ENCODE results near the gene SIMC1.
"Not testable (repeated sequence)": the region's sequence is repeated elsewhere in the genome, so short reads cannot be mapped to it uniquely, and the experiment has no call there.

SIMC1 gene

DNA sequence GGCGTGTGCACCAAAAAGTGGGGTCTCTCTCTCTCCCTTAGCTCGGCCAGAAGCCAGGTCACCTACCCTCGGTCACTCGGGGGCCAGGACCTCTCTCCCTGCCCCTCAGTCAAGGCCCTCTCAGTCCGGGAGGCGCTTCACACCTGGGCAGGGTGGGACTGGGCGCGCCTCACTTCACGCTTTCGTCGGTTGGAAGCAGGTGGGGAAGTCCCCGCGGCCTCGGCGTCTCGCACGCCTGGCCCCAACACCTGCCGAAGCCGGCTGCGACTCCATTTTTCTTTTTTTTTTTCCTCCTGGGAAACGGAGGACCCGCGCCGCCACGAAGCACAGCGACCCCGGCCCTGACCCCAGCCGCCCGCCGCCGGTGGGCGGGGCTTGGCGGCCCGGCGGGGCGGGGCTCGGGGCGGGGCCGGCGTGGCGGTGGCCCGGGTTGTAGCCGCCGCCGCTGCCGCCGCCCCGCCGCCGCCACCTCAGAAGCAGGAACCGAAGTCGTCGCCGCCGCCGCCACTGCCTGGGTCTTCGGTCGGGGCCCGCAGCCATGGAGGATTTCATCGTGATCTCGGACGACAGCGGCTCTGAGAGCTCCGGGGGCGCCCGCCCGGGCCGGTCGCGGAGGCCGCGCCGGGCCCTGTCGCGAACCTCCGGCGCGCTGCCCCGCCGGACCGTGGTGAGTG is at the start of gene SIMC1:
Gene SIMC1 (plus strand): TSS at position 454 of the 674 bp plus-strand sequence. CDS start 85 bp downstream, at position 539.
- DNase-seq (ENCODE audit: low read depth), result not testable (repeated sequence)

DNA sequence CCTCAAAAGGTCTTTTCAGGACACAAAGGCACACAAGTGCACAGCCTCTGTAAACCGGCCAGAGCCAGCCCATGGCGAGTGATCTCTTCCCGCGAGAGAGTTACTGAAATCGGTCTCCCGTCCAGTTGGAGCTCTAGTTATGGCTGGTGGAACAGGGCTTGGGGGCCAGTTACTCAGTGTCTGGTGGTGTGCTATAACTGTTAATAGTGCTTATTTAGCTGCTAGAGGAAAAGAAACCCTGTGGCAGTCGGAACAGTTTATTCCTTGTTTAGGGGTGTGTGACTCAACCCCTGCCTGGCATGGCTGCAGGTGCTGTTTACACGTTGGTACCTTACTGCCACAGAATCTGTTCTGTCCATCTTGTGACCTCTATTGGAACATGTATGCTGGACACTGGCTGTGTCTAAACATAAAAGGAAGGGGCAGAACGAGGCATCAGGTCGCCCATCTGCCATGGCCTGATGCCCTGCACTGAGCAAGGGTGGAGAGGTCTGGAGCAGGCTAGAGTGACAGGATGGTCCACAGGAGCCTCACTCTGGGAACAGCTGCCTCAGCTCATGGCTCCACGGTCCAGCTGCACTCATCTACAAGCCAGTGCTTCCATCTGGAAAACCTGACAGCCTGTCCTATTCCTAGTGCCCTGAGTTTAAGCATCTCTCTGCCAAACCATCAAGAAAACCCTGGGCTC is 49.6 kb upstream of the SIMC1 start:
- DNase-seq (ENCODE audit: low read depth), result no peak

DNA sequence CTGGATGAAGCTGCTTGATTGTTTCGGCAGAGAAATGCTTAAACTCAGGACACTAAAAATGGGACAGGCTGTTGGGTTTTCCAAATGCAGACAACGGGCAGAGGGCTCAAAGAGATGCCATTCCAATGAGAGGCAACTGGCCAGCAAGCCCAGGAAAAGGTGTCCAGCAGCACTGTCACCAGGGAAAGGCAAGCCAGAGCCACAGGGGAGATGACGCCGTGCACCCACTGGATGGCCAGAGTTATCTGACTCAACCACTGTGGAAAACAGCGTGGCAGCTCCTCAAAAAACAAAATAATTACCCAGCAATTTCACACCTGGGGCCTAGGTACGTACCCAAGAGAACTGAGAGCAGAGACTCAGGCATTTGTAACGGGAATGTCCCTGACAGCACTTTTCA is 48.4 kb upstream of the SIMC1 start:
- DNase-seq (ENCODE audit: low read depth), result no peak

DNA sequence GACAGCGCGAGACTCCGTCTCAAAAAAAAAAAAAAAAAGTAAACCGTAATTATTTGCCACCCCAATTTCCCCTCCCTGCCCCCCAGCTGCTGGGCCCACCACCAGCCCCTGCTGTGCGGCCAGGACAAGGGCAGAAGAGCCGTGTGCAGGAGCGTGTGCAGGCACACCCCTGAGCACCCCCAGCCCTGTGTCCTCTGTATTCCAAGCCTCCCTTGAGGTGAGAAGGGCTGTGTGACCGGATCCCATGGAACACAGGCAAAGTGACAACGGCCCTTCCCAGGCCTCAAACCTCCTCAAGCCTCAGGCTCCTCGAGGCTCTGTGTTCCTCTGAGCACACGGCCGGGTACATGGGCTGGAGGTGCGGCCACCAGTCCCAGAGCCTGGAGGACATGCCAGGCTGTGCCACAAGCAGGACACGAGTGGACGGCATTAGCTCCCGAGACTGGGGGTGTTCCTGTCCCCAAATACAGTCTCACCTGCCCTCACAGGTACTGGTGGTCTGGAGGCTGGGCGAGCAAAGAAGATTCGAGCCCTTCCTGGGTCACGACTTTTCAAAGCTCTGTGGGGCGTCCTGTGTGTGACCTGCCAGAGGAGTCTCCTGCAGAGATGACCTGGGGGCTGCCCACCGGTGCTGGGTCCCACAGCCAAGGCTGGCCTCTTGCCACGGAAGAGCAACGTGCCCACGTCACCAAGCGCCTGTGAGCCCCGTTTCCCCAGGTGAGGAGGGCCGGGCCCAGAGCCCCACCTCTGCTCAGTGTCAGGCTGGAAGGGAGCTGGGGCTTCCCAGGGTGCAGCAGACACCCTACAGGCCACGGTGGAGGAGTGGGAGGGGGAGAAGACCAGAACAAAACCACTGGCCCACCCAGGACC is 47.1 kb upstream of the SIMC1 start:
- DNase-seq (ENCODE audit: low read depth), result no peak

DNA sequence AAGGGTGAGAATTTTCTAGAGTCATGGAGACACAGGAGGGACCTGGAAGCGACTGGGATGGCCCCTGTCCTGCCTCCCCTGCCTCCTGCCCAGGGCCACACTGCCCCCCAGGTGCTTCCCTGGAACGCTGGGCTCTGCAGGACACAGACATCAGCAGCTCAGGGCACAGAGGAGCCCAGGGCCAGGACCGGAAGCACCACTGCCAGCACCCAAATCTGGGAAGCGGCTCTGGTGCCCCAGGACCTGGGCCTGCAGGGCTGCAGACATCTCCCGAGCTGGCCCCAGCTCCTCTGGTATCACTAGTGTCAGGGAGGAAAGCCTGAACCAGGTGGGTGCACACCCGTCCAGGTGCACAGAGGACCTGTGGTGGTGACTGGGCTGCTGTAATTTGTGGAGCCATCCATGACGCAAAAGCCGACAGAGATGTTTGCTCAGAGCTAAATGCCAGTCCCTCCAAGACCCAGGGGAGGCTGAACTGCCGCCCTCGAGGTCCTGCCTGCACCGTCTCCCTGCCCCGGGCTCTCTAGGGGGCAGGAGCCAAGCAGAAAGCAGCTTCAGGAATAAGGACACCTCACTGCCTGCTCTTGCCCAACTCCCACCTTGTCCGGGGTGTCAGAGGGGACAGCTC is 46.0 kb upstream of the SIMC1 start:
- no peak for DNase-seq (ENCODE audit: low read depth)

DNA sequence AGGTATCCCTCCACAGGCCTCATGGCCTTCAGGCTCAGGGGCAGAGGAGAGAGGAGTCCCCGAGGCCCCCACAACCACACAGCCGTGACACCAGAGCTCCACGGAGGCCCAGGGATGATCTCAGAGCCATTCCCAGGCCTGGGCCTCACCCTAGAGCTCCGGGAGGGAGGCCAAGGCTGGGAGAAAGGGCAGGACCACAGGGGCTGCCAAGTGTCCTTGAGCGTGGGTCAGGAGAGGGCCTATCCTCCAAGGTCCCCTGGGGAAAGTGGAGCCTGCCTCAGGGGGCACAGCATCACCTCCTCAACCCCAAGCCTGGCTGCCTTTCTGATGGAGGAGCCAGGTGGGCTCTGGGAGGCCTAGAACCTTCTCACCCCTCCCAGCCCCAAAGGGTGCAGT is 45.5 kb upstream of the SIMC1 start:
- DNase-seq (ENCODE audit: low read depth), result not testable (repeated sequence)

DNA sequence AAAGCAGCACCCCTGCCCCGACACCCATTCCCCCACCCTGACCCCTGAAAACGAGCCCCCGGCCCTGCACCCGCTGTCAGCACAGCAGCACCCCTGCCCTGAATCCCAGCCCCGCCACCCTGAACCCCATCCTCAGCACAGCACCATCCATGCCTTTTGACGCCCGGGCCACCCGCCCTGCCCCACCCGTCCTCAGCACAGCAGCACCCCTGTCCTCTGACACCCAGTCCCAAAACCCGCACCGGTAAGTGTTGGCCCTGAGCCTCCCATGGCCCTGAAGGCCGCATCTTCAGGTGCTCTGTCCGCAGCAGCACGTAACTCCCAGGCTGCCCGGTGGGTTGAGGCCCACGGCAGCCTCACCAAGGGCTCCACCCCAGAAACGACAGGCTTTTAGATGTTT is 44.6 kb upstream of the SIMC1 start:
- not testable (repeated sequence) for DNase-seq (ENCODE audit: low read depth)

DNA sequence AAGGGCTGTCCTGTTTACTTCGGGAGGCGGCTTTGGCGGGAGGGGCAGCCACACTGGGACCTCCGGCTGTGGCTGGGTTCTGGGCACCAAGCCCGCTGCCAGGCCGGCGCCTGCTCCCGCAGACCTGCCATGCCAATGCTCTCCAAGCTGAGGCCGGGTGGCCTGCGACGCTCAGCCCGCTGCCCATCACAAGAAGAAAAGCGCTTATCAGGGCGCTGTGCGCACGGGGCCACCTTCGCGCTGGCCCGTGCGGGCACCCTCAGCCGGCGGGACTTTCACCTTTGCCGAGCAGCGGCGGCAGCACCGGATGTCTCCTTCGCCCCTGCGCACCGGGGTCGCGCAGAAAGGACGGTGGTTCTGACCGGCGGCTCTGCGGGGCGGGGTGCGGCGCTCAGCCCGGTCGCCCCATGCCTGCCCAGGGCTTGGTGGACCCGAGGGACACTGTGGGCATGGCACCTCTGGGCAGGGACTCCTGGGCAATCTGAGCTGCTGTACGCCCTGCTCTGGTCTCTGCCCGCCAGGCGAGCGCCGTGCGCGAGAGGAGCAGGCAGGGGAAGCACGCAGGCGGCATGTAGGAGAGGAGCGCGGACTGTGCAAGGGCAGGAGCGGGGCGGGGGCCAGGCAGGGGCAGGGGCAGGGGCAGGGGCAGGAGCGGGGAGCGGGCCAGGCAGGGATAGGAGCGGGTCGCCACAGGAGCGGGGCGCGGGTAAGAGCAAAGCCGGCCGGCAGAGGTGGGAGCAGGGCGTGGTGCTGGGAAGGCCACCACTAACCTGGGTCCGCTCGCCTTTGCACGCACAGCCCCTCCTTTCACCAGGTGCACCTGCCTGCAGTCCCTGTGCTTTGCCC is 43.8 kb upstream of the SIMC1 start:
- DNase-seq (ENCODE audit: low read depth), result not testable (repeated sequence)

DNA sequence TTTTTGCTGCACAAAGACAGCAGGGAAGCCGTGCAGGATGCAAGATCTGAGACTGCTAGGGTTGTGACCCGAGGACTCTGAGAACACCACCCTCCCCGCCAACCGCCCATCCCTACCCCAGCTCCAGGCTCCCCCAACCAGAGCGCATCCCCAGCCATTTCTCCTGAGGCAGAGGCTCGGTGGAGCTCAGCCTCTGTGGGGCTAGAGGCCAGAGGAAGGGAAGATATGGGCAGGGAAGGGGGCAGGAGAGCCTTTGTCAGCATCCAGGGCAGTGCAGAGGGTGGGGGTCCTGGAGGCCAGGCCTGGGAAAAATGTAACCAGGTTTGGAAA is 43.2 kb upstream of the SIMC1 start:
- DNase-seq (ENCODE audit: low read depth), result not testable (repeated sequence)

DNA sequence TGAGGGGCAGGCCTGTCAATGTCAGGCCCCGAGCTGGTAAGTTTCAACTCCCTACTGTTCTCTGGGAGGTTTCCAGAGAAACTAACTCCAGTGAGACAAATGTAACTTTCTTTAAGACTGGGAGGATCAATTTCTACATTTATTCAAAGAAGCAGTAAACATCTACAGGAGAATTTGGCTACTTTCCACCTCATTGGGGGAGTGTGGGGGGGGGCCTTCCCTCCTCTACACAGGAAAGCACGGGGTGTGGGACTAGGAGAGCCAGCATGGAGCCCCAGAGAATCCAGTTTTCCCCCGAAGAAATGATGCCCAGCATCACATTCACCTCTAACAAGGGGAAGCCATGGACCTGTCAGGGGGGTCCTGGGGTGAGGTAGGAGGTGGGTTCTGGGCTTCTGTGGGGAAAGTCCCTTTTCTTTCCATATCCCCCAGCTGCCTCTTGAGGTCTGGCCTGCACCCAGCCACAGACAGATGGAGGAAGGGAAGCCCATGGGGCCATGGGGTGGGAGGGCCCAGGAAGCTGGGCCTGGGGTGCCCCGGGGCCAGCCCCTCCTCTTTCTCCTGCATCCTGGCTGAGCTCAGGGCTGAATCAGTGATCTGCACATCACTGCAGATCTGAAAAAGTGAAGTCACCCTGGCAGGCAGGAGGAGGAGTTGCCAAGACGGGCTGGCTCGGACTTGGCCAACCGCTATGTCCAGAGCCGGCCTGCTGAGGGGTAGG is 42.6 kb upstream of the SIMC1 start:
- DNase-seq (ENCODE audit: low read depth), result not testable (repeated sequence)

DNA sequence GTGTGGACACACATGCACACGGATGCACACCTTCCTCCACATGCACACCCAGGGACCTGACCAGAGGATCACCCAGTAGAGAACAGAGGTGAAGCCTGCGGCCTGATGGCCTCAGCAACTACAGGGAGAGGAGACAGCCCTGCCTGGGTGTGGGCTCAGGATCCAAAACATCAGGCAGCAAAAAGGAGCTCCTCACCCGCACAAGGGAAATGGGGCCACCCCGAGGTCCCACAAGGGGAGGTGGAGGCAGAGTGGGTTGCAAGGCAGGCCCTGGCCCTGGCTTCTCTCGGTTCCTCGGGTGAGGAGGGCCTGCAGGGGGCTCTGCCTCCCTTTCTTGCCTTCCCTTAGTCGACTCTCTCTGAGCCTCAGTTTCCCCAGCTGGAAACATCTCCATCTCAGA is 41.4 kb upstream of the SIMC1 start:
- not testable (repeated sequence) for DNase-seq (ENCODE audit: low read depth)

DNA sequence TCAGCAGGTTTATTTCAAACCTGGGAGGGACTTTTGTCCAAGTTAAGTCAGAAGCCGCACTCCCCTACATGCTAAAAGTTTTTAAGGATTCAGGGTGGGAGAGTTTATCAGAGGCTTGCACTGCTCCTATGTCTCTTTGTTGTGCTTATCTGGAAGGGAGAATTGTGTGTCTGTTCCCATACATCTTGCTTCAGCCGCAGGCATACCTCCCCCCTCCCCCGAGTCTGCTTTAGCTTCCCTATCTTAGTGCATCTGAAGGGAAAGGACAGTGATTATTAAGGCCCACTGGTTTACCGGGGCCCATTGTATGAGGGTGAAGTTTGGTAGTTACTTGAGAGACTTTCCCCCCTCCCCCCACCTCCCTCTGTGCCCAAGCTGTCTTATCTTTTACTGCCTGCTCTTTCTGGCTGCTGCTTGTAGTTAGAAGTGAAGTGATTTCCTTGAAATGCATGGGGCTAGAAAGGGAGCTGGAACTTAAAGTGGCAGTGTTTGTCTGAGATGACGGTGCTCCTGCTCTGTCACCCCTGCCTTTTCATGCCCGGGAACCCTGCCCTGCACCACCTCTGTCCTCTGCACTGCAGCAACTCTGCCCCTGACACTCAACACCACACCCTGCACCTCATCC is 40.9 kb upstream of the SIMC1 start:
- not testable (repeated sequence) for DNase-seq (ENCODE audit: low read depth)

DNA sequence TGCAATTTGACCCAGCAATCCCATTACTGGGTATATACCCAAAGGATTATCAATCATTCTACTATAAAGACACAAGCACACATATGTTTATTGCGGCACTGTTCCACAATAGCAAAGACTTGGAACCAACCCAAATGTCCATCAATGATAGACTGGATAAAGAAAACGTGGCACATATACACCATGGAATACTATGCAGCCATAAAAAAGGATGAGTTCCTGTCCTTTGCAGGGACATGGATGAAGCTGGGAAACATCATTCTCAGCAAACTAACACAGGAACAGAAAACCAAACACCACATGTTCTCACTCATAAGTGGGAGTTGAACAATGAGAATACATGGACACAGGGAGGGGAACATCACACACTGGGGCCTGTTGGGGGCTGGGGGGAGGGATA is 39.9 kb upstream of the SIMC1 start:
- DNase-seq (ENCODE audit: low read depth), result not testable (repeated sequence)

DNA sequence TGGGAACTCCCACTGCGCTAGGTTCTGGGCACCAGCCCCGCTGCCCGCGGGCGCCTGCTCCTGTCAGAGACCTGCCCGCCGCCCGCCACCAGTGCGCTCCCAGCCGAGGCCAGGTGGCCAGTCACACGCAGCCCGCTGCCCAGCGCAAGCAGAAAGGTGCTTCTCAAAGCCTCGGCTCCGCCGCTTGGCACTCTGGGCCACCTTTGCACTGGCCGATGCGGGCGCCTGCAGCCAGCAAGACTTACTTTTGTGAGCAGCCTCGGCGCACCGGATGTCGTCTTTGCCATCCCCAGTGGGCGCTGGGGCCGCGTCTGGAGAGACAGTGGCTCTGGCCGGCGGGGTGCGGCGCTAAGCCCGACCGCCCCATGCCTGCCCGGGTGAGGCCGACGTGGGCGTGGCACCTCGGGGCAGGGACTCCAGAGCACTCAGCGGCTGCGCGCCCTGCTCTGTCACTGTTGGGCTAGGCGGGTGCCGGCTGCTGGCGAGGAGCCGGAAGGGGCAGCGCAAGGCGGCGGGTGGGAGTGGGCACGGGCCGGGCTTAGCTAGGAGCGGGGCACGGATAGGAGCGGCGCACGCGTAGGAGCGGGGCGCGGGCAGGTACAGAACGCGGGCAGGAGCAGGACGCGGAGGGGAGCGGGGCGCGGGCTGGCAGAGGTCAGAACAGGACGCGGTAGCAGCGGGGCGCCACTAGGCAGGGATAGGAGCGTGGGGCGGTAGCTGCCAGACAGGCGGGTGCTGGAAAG is 39.1 kb upstream of the SIMC1 start:
- DNase-seq (ENCODE audit: low read depth), result not testable (repeated sequence)

DNA sequence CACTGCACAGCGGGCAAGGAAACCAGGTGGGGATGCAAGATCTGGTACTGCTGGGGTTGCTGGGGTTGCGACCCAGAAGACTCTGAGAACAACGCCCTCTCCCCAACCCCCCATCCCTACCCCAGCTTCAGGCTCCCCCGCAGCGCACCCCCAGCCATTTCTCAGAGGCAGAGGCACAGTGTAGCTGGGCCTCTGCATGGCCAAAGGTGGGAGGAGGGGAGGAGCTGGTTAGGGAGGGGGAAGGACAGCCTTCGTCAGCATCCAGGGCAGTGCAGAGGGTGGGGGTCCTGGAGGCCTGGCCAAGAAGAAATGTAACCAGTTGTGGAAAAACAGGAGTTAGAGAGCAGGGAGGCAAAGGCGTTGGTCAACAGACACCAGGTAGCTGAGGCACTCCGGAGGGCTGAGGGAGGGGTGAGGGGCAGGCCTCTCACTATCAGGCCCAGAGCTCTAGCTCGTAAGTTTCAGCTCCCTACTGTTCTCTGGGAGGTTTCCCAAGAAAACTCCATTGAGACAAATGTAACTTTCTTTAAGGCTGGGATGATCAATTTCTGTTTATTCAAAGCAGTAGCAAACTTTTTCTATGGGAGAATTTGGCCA is 38.3 kb upstream of the SIMC1 start:
- not testable (repeated sequence) for DNase-seq (ENCODE audit: low read depth)

DNA sequence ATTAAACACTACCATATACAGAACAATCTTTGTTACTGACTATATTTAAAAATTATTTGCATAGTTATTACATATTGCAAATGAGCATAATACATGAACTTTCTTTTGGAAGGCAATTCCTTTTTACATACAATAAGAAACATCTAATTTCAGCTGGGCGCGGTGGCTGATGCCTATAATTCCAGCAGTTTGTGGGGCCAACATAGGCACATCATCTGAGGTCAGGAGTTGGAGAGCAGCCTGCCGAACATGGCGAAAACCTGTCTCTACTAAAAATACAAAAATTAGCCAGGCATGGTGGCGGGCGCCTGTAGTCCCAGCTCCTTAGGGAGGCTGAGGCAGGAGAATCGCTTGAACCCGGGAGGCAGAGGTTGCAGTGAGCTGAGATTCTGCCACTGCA is 36.4 kb upstream of the SIMC1 start:
- no peak for DNase-seq (ENCODE audit: low read depth)

DNA sequence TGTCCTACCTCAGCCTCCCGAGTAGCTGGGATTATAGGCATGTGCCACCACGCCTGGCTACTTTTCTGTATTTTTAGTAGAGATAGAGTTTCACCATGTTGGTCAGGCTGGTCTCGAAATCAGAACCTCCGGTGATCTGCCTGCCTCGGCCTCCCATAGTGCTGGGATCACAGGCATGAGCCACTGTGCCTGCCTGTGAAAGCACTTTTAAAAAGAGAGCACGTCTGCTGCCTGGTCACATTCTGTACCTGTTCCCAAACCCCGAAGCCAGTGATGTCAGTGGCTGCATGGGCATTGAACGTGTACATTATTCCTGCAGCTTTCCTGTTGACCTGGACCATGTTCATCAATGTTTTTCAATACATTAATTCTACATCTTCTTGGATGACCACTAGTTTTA is 35.1 kb upstream of the SIMC1 start:
- no peak for DNase-seq (ENCODE audit: low read depth)

DNA sequence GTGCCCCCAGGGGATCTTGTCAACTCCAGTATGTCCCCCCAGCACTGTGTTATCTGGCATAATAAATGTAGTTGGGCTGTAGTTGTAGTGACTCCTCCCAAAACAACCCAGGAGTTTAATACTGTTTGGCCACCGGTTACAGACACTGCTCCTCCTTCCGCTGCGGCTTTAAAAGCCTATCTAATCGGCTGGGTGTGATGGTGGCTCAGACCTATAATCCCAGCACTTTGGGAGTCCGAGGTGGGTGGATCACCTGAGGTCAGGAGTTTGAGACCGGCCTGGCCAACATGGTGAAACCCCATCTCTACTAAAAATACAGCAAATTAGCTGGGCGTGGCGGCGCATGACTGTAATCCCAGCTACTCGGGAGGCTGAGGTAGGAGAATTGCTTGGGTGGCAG is 34.7 kb upstream of the SIMC1 start:
- DNase-seq (ENCODE audit: low read depth), result not testable (repeated sequence)

DNA sequence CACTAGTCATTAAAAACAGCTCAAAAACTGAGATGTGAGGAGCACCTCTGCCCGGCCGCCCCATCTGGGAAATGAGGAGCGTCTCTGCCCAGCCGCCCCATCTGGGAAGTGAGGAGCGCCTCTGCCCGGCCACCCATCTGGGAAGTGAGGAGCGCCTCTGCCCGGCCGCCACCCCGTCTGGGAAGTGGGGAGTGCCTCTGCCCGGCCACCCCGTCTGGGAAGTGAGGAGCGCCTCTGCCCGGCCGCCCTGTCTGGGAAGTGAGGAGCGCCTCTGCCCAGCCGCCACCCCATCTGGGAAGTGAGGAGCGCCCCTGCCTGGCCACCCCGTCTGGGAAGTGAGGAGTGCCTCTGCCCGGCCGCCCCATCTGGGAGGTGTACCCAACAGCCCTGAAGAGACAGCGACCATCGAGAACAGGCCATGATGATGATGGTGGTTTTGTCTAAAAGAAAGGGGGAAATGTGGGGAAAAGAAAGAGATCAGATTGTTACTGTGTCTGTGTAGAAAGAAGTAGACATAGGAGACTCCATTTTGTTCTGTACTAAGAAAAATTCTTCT is 23.7 kb upstream of the SIMC1 start:
- DNase-seq (ENCODE audit: low read depth), result not testable (repeated sequence)
